ENCODE results near the gene RPL39L. TPM values are rescaled to one million over a fixed set of nuclear protein-coding genes. Genes with fewer than 3 reads are reported as not detected.

Gene RPL39L
- total RNA-seq, 1 experiment from 2014 or later = 3.3 TPM

DNA sequence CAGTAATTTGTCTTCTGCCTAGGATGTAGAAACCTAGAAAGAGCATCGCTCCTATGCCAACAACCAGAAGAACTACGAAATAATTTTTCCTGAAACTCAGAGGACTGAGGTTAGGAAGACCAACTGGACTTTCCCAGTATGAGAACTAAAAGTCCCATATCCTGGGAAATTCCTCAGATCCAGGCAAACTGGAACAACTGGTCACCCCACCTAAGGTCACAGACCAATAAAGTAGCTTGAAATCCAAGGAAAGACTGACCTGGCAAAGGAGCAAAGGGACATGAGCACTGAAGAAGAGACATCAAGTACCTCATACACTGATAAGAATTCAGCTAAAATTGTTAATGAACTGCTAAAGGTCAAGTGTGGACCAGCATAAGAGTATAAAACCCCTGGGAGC is 6.6 kb downstream of the RPL39L start:
- Mint-ChIP-seq H3K4me3 (ENCODE audit: unreplicated experiment) (no peak overlapping the region), H3K27me3 (ENCODE audit: insufficient read depth, unreplicated experiment) (no peaks in the 10 kb centered on the region), H3K27ac (ENCODE audit: low read depth, unreplicated experiment) (no peak overlapping the region), H3K4me1 (ENCODE audit: insufficient read depth, unreplicated experiment) (peaks cover 12% of the 10 kb centered on the region), H3K36me3 (ENCODE audit: insufficient read depth, unreplicated experiment) (no peaks in the 10 kb centered on the region), H3K9me3 (ENCODE audit: unreplicated experiment) (no peaks in the 10 kb centered on the region)
- intact Hi-C loops (cut with micrococcal nuclease) = no loop called here
- DNase-seq (ENCODE audit: unreplicated experiment) = no peak
- ChIA-PET POLR2A (interaction anchor here (0.5 kb wide), 1 partner anchor 211 kb away, joined by 3 read pairs; no protein-coding TSS in a partner anchor), CTCF (interaction anchor here (0.6 to 1.2 kb wide), 2 partner anchors 278 to 284 kb away, joined by 3 to 4 read pairs; no protein-coding TSS in a partner anchor)
- TF ChIP-seq CTCF (IDR thresholded peaks at IDR 0.05; ENCODE audit: unreplicated experiment) = no peak
- no TSS peak for BruUV-seq (replicated peaks)

DNA sequence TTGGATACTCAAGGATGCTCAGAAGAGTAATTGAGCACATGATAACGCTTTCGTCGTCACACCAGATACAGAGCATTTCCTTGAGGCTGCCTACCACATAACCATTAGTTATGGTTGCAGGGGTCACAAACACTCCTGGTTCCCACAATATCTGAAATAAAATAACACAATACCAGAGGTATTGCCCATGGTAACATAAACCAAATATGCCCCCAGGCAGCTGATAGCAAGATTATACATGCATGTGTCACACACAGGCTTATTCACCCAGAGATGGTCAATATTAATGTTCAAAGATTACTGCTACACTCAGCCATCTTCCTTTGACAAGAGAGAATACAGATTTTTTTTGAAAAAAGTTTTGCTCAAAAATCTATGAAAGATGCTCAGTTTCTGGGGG is 7.3 kb downstream of the RPL39L start:
- Mint-ChIP-seq H3K27ac (ENCODE audit: low read depth, unreplicated experiment) (no peak overlapping the region), H3K9me3 (ENCODE audit: unreplicated experiment) (no peaks in the 10 kb centered on the region), H3K4me1 (ENCODE audit: insufficient read depth, unreplicated experiment) (peaks cover 12% of the 10 kb centered on the region), H3K4me3 (ENCODE audit: unreplicated experiment) (no peak overlapping the region), H3K27me3 (ENCODE audit: insufficient read depth, unreplicated experiment) (no peaks in the 10 kb centered on the region), H3K36me3 (ENCODE audit: insufficient read depth, unreplicated experiment) (no peaks in the 10 kb centered on the region)
- TF ChIP-seq CTCF (IDR thresholded peaks at IDR 0.05; ENCODE audit: unreplicated experiment) = no peak
- CTCF ChIA-PET = interaction anchor here (0.6 to 1.1 kb wide), 2 partner anchors 283 to 546 kb away, joined by 3 to 4 read pairs; no protein-coding TSS in a partner anchor
- BruUV-seq (replicated peaks) = no TSS peak
- DNase-seq (ENCODE audit: unreplicated experiment) = no peak
- intact Hi-C loops (cut with micrococcal nuclease) = loop anchor here (2.0 kb wide), 1 partner anchor 19 kb away; no protein-coding TSS in a partner anchor
- POLR2A ChIA-PET = interaction anchor here (0.5 to 1.5 kb wide), 4 partner anchors 18 to 212 kb away, joined by 3 to 4 read pairs (median 3); no protein-coding TSS in a partner anchor

GRCh38 chr3:187130346-187131066 is 8.8 kb downstream of the RPL39L start:
- intact Hi-C loops (cut with micrococcal nuclease) = loop anchor here (2.0 kb wide), 1 partner anchor 18 kb away; no protein-coding TSS in a partner anchor
- no TSS peak for BruUV-seq (replicated peaks)
- H3K4me3 Mint-ChIP-seq (ENCODE audit: unreplicated experiment) = peak overlapping the region; percentile 47
- H3K27me3 Mint-ChIP-seq (ENCODE audit: insufficient read depth, unreplicated experiment) = no peaks in the 10 kb centered on the region
- CTCF ChIA-PET = interaction anchor here (0.5 to 1.1 kb wide), 3 partner anchors 35 to 282 kb away, joined by 3 to 4 read pairs (median 3); no protein-coding TSS in a partner anchor
- POLR2A ChIA-PET = interaction anchor here (0.6 to 2.1 kb wide), 6 partner anchors 16 to 68 kb away, joined by 3 to 6 read pairs (median 4); no protein-coding TSS in a partner anchor
- TF ChIP-seq CTCF (IDR thresholded peaks at IDR 0.05; ENCODE audit: unreplicated experiment) = no peak
- DNase-seq (ENCODE audit: unreplicated experiment) = peak; percentile 56
- H3K36me3 Mint-ChIP-seq (ENCODE audit: insufficient read depth, unreplicated experiment) = no peaks in the 10 kb centered on the region
- H3K27ac Mint-ChIP-seq (ENCODE audit: low read depth, unreplicated experiment) = peak overlapping the region; percentile 86
- no peaks in the 10 kb centered on the region for H3K9me3 Mint-ChIP-seq (ENCODE audit: unreplicated experiment)
- peaks cover 12% of the 10 kb centered on the region for H3K4me1 Mint-ChIP-seq (ENCODE audit: insufficient read depth, unreplicated experiment)

DNA sequence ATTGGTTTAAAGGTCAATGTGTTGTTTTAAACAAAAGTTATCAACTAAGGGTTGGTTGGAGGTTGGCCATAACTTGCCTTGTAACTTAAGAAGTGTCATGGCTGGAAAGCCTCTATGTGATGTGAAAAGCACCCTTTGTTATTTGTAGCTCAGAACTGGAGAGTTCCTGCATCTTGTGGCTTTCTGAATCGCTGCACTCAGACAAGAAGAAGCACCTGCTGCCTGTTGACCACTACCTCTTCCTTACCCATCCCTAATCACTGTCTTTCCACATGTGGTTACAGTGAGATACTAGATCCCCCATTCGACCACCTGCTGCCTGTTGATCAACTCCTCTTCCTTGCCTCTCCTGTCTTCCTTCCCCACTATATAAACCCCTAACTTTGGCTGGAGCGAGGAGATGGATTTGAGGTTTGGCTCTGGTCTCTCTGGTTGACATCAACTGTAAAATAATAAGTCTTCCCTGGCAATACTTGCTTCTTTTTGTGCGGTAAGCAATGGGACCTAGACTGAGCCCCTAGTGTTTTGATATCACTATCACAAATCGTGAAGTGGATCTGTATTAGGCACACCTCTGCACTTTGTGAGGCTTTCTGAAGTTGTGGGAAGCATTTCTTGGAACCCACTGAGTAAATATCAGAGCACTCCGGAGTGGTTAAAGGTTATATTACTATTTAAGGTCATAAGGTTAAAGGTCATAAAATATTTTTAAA is 13.8 kb downstream of the RPL39L start:
- no peak for DNase-seq (ENCODE audit: unreplicated experiment)
- Mint-ChIP-seq H3K4me1 (ENCODE audit: insufficient read depth, unreplicated experiment) (peaks cover 4% of the 10 kb centered on the region), H3K9me3 (ENCODE audit: unreplicated experiment) (no peaks in the 10 kb centered on the region), H3K27ac (ENCODE audit: low read depth, unreplicated experiment) (no peak overlapping the region), H3K27me3 (ENCODE audit: insufficient read depth, unreplicated experiment) (no peaks in the 10 kb centered on the region), H3K36me3 (ENCODE audit: insufficient read depth, unreplicated experiment) (no peaks in the 10 kb centered on the region), H3K4me3 (ENCODE audit: unreplicated experiment) (no peak overlapping the region)
- ChIA-PET CTCF (interaction anchor here (0.6 to 3.5 kb wide), 2 partner anchors 13 to 75 kb away, joined by 4 to 16 read pairs; no protein-coding TSS in a partner anchor), POLR2A (no interaction called here)
- intact Hi-C loops (cut with micrococcal nuclease) = no loop called here
- TF ChIP-seq CTCF (IDR thresholded peaks at IDR 0.05; ENCODE audit: unreplicated experiment) = no peak
- no TSS peak for BruUV-seq (replicated peaks)
